Spleen (tissue), 11 donors: Measurements from ENCODE around the gene MTFMT. TPM values are rescaled to one million over a fixed set of nuclear protein-coding genes. Genes with fewer than 3 reads are reported as not detected.
"Not testable (repeated sequence)": the region's sequence is repeated elsewhere in the genome, so short reads cannot be mapped to it uniquely, and the experiment has no call there.

Experiments
- DNase-seq: peaks from one replicate; pipeline ENCODE4 v3.0.0-alpha.2; 2020
- H3K27ac ChIP-seq, 8 donors: fragments of 200-600 bp; sonication (generic) in 7 of 8; 1 replicate in 4 of 8; 2 replicates in 4 of 8; pipeline versions ENCODE4 v1.5.0 to v1.8.0; 2016 to 2021; ENCODE audit warnings: inconsistent platforms in 4 of 8, mild to moderate bottlenecking in 4 of 8, moderate library complexity in 1 of 8
- H3K27me3 ChIP-seq, 7 donors: fragments of 200-600 bp; sonication (generic) in 6 of 7; replicated peaks in 1 of 7; 1 replicate in 4 of 7; 2 replicates in 3 of 7; pipeline versions ENCODE4 v1.5.0 to v1.8.0; 2016 to 2021; ENCODE audit warnings: inconsistent platforms in 3 of 7, mild to moderate bottlenecking in 1 of 7
- H3K36me3 ChIP-seq, 6 donors: fragments of 200-600 bp; sonication (generic) in 5 of 6; 1 replicate in 4 of 6; 2 replicates in 2 of 6; pipeline versions ENCODE4 v1.5.0 to v1.8.0; 2016 to 2021; ENCODE audit warnings: inconsistent platforms in 2 of 6
- H3K4me1 ChIP-seq, 6 donors: fragments of 200-600 bp; sonication (generic) in 5 of 6; 1 replicate in 3 of 6; 2 replicates in 3 of 6; pipeline versions ENCODE4 v1.5.0 to v1.8.0; 2016 to 2021; ENCODE audit warnings: inconsistent platforms in 3 of 6
- H3K4me3 ChIP-seq, 8 donors: fragments of 200-600 bp; sonication (generic) in 7 of 8; 1 replicate in 4 of 8; 2 replicates in 4 of 8; pipeline versions ENCODE4 v1.5.0 to v1.8.0; 2016 to 2021; ENCODE audit warnings: inconsistent platforms in 4 of 8, mild to moderate bottlenecking in 4 of 8, moderate library complexity in 2 of 8
- H3K9me3 ChIP-seq, 8 donors: fragments of 200-600 bp; sonication (generic) in 7 of 8; 1 replicate in 4 of 8; 2 replicates in 4 of 8; pipeline versions ENCODE4 v1.5.0 to v1.8.0; 2016 to 2021; ENCODE audit warnings: inconsistent platforms in 4 of 8
- CTCF ChIP-seq, 11 experiments: fragments of 200-600 bp in 7 of 11; fragments of 450-650 bp in 4 of 11; sonication (generic) in 4 of 11; IDR thresholded peaks in 8 of 11; conservative IDR thresholded peaks in 3 of 11; 1 replicate in 7 of 11; 2 replicates in 4 of 11; pipeline versions ENCODE4 v1.4.0 to v1.8.0; 2016 to 2021; ENCODE audit warnings: antibody characterized with exemption in 11 of 11, inconsistent platforms in 4 of 11, mild to moderate bottlenecking in 1 of 11
- POLR2A ChIP-seq, 3 donors: fragments of 450-650 bp; IDR thresholded peaks; one replicate each; pipeline ENCODE4 v1.5.1; 2017; ENCODE audit warnings: antibody characterized with exemption in 3 of 3, mild to moderate bottlenecking in 1 of 3
- POLR2AphosphoS5 ChIP-seq, 3 donors: sonication (generic); formaldehyde crosslinking; IDR thresholded peaks; one replicate each; pipeline ENCODE4 v1.5.1; 2017; ENCODE audit warnings: antibody characterized with exemption in 3 of 3
- WGBS, 5 donors: extraction: QIAGEN DNeasy Blood & Tissue Kit in 3 of 5; methylation state at CpG; one replicate each; pipeline versions ENCODE4 v1.1.5 to v1.1.7; 2013 to 2018; 5-methylcytosine and 5-hydroxymethylcytosine counted together
- intact Hi-C: fragments of 100-400 bp; cut with DNase I; formaldehyde crosslinking; loops from one replicate; pipeline ENCODE4 v1.15.0; 2023; ENCODE audit warnings: low total_unique reads
- polyA plus RNA-seq, 3 donors: library from polyadenylated mRNA; stranded (reverse); fragments of 200-250 nt; gene quantifications; one replicate each; pipeline ENCODE4 v1.2.1, GENCODE V29; 2013
- total RNA-seq, 7 donors: library from RNA; depleted of rRNA in 3 of 7; stranded (reverse); fragments of >200 nt in 3 of 7; fragmentation: NEBNext Ultra II Directional in 4 of 7; extraction: Animal tissue kit (Norgen Biotek cat#: 25700) in 4 of 7; gene quantifications; one replicate each; pipeline versions ENCODE4 v1.1.0 to v1.2.1, GENCODE V29; 2016 to 2021
- donor health status: healthy with polysubstance abuse.
- donor health status: DM: no; HTN: no; CAD: no; lungs with moderate emphysema.
- donor health status: DM: no; HTN: no; CAD: no.
- donor health status: Bipolar disorder and iron deficiency.
- donor health status: healthy.
- donor health status: DM: no; HTN: no; CAD: no.
- donor health status: DM: yes; HTN: yes; CAD: no.

The MTFMT gene
- total and polyA plus RNA-seq, 10 donors = 3.7 to 27.5 (median 12.4) TPM

GRCh38 chr15:65026756-65027155 lies 2.7 kb downstream of the MTFMT start:
- peaks cover 10 to 32% (median 17%) of the 10 kb centered on the region in 6 donors for H3K4me1 ChIP-seq
- no peaks in the 10 kb centered on the region for H3K9me3 ChIP-seq
- H3K36me3 ChIP-seq = peaks cover 0 to 52% (median 31%) of the 10 kb centered on the region in 6 donors
- no peak overlapping the region for H3K4me3 ChIP-seq
- TF ChIP-seq POLR2A (IDR thresholded peaks at IDR 0.05) = no peak
- TF ChIP-seq POLR2AphosphoS5 (IDR thresholded peaks at IDR 0.05) = no peak
- TF ChIP-seq CTCF (IDR thresholded peaks at IDR 0.05 in 8 of 11, conservative IDR thresholded peaks at IDR 0.05 in 3 of 11) = no peak
- H3K27me3 ChIP-seq = no peaks in the 10 kb centered on the region
- intact Hi-C loops = no loop called here
- WGBS, 5 donors = 87 to 93% (median 90%) methylated on average over 6 of the region's 6 CpGs
- no peak overlapping the region for H3K27ac ChIP-seq
- DNase-seq = no peak

- no peak for TF ChIP-seq POLR2A (IDR thresholded peaks at IDR 0.05)
- H3K27me3 ChIP-seq = no peaks in the 10 kb centered on the region
- no peaks in the 10 kb centered on the region for H3K4me1 ChIP-seq
- no peak overlapping the region for H3K27ac ChIP-seq
- no peak for DNase-seq
- peaks cover 0 to 100% (median 72%) of the 10 kb centered on the region in 6 donors for H3K36me3 ChIP-seq
- no peaks in the 10 kb centered on the region for H3K9me3 ChIP-seq
- H3K4me3 ChIP-seq = no peak overlapping the region
- intact Hi-C loops = no loop called here
These were observed 8.0 kb downstream of the MTFMT start for GRCh38 chr15:65021488-65021887.

DNA sequence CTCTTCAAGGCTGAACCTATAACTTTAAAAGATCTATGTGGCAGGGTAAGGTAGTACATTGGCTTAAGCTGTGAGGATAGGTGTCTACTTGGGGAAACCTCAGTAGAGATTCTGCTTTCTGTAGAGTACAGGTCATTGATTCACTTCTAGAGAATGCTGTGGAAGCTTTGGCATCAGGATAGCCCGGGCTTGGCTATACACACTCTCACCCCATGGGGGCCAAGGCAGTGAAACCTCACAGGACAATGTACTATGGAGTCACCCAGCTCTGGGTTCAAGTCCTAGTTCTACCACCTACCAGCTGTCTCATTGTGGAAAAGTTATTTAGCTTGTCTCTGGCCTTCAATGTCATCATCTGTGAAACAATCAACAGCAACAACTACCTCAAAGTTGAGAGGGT lies 9.0 kb downstream of the MTFMT start:
- H3K27ac ChIP-seq = no peak overlapping the region
- H3K36me3 ChIP-seq = peaks cover 0 to 100% (median 74%) of the 10 kb centered on the region in 6 donors
- H3K4me3 ChIP-seq = no peak overlapping the region
- no peaks in the 10 kb centered on the region for H3K4me1 ChIP-seq
- intact Hi-C loops = no loop called here
- TF ChIP-seq POLR2AphosphoS5 (IDR thresholded peaks at IDR 0.05) (no peak), CTCF (IDR thresholded peaks at IDR 0.05 in 8 of 11, conservative IDR thresholded peaks at IDR 0.05 in 3 of 11) (no peak), POLR2A (IDR thresholded peaks at IDR 0.05) (no peak)
- no peaks in the 10 kb centered on the region for H3K9me3 ChIP-seq
- no peaks in the 10 kb centered on the region for H3K27me3 ChIP-seq
- DNase-seq = no peak
- 91 to 100% (median 93%) methylated on average over 1 of the region's 1 CpG for WGBS, 5 donors

GRCh38 chr15:65011198-65011597 lies 18.2 kb downstream of the MTFMT start:
- H3K4me3 ChIP-seq, H3K4me1 ChIP-seq, intact Hi-C loops, H3K27me3 ChIP-seq, DNase-seq: not testable (repeated sequence)
- 78 to 96% (median 89%) methylated on average over 4 of the region's 4 CpGs for WGBS, 5 donors
- peak overlapping the region in 4 of 8 donors; percentile 13 to 78 (median 48) for H3K27ac ChIP-seq
- peaks cover 3 to 15% (median 12%) of the 10 kb centered on the region in 8 donors for H3K9me3 ChIP-seq
- H3K36me3 ChIP-seq = peaks cover 5 to 61% (median 32%) of the 10 kb centered on the region in 6 donors

- H3K27me3 ChIP-seq = no peaks in the 10 kb centered on the region
- 51 to 70% (median 59%) methylated on average over 2 of the region's 2 CpGs for WGBS, 5 donors
- TF ChIP-seq CTCF (IDR thresholded peaks at IDR 0.05 in 8 of 11, conservative IDR thresholded peaks at IDR 0.05 in 3 of 11) (no peak), POLR2A (IDR thresholded peaks at IDR 0.05) (no peak), POLR2AphosphoS5 (IDR thresholded peaks at IDR 0.05) (no peak)
- H3K9me3 ChIP-seq = peaks cover 3 to 12% (median 9%) of the 10 kb centered on the region in 8 donors
- no peak for DNase-seq
- H3K4me3 ChIP-seq = no peak overlapping the region
- H3K36me3 ChIP-seq = peaks cover 5 to 59% (median 21%) of the 10 kb centered on the region in 6 donors
- intact Hi-C loops = no loop called here
- no peak overlapping the region for H3K27ac ChIP-seq
- H3K4me1 ChIP-seq = peaks cover 0 to 9% (median 0%) of the 10 kb centered on the region in 6 donors
These were observed 20.5 kb downstream of the MTFMT start for GRCh38 chr15:65008983-65009382.
